GM23338 (cell line): ENCODE data around the gene MYT1. TPM values are rescaled to one million over a fixed set of nuclear protein-coding genes. Genes with fewer than 3 reads are reported as not detected.

Experiments used
- ATAC-seq: fragments of 200-7000 bp; cut with Tn5 transposase; 3 replicates; pipeline ENCODE4 v1.9.1; 2020
- DNase-seq: peaks from one replicate; pipeline ENCODE4 v3.0.0-alpha.2; 2015; ENCODE audit warnings: low spot score
- H2AFZ ChIP-seq: fragments of 200-600 bp; sonication (generic); 2 replicates; pipeline ENCODE4 v1.8.0; 2016; ENCODE audit warnings: antibody characterized with exemption, mild to moderate bottlenecking, moderate library complexity
- H3F3A ChIP-seq: fragments of 200-600 bp; sonication (generic); replicated peaks from 2 replicates; pipeline ENCODE4 v1.8.0; 2017; ENCODE audit warnings: antibody characterized with exemption, mixed run types, low read depth
- H3K27ac ChIP-seq: fragments of 200-600 bp; sonication (generic); 2 replicates; pipeline ENCODE4 v1.6.1; 2016; ENCODE audit warnings: low read depth
- H3K27me3 ChIP-seq: fragments of 200-600 bp; sonication (generic); 2 replicates; pipeline ENCODE4 v1.8.0; 2016; ENCODE audit warnings: mild to moderate bottlenecking, mixed run types, moderate library complexity; ENCODE audit not compliant: insufficient read depth
- H3K36me3 ChIP-seq: fragments of 200-600 bp; sonication (generic); 2 replicates; pipeline ENCODE4 v1.8.0; 2016; ENCODE audit warnings: mild to moderate bottlenecking; ENCODE audit not compliant: insufficient read depth
- H3K4me1 ChIP-seq: fragments of 200-600 bp; sonication (generic); 2 replicates; pipeline ENCODE4 v1.8.0; 2016; ENCODE audit warnings: mild to moderate bottlenecking, moderate library complexity; ENCODE audit not compliant: insufficient read depth
- H3K4me2 ChIP-seq: fragments of 200-600 bp; sonication (generic); 2 replicates; pipeline ENCODE4 v1.7.1; 2017; ENCODE audit warnings: mixed run types
- H3K4me3 ChIP-seq: fragments of 200-600 bp; sonication (generic); 2 replicates; pipeline ENCODE4 v1.6.1; 2016; ENCODE audit warnings: mixed run types
- H3K79me2 ChIP-seq: fragments of 200-600 bp; sonication (generic); replicated peaks from 2 replicates; pipeline ENCODE4 v1.8.0; 2017; ENCODE audit warnings: mild to moderate bottlenecking; ENCODE audit not compliant: insufficient read depth
- H3K9me2 ChIP-seq: fragments of 200-600 bp; sonication (generic); 2 replicates; pipeline ENCODE4 v1.8.0; 2017; ENCODE audit not compliant: insufficient read depth
- H4K20me1 ChIP-seq: fragments of 200-600 bp; sonication (generic); replicated peaks from 2 replicates; pipeline ENCODE4 v1.8.0; 2017; ENCODE audit warnings: mild to moderate bottlenecking; ENCODE audit not compliant: insufficient read depth
- H3K27ac Mint-ChIP-seq: 2 replicates; pipeline ENCODE4 v1.8.0; 2020; ENCODE audit warnings: inconsistent platforms, mild to moderate bottlenecking, moderate library complexity, mixed read lengths
- H3K27me3 Mint-ChIP-seq: 3 replicates; pipeline ENCODE4 v1.8.0; 2022; ENCODE audit warnings: low read depth, mild to moderate bottlenecking, moderate library complexity, mixed read lengths, inconsistent platforms; ENCODE audit not compliant: insufficient read depth, poor library complexity
- H3K36me3 Mint-ChIP-seq: 3 replicates; pipeline ENCODE4 v1.8.0; 2021; ENCODE audit warnings: low read depth, mild to moderate bottlenecking, inconsistent platforms, moderate library complexity, mixed read lengths
- H3K4me1 Mint-ChIP-seq: 3 replicates; pipeline ENCODE4 v1.8.0; 2020; ENCODE audit warnings: mild to moderate bottlenecking, inconsistent platforms, mixed read lengths
- H3K4me3 Mint-ChIP-seq: 3 replicates; pipeline ENCODE4 v1.8.0; 2021; ENCODE audit warnings: moderate library complexity, mild to moderate bottlenecking, inconsistent platforms, mixed read lengths
- H3K9me3 Mint-ChIP-seq: 3 replicates; pipeline ENCODE4 v1.8.0; 2020; ENCODE audit warnings: moderate library complexity, mild to moderate bottlenecking, inconsistent platforms, mixed read lengths
- EZH2 ChIP-seq: fragments of 200-600 bp; sonication (generic); IDR thresholded peaks from one replicate; pipeline ENCODE4 v1.8.0; 2017; ENCODE audit warnings: antibody characterized with exemption, mild to moderate bottlenecking, low read depth; ENCODE audit not compliant: unreplicated experiment
- EZH2phosphoT487 ChIP-seq: fragments of 200-600 bp; sonication (generic); IDR thresholded peaks from one replicate; pipeline ENCODE4 v1.8.1; 2018; ENCODE audit warnings: antibody characterized with exemption; ENCODE audit not compliant: unreplicated experiment
- NANOG ChIP-seq: IDR thresholded peaks from 2 replicates; pipeline ENCODE4 v1.6.1; 2016; ENCODE audit warnings: antibody characterized with exemption, borderline replicate concordance
- POLR2AphosphoS5 ChIP-seq: IDR thresholded peaks from 2 replicates; pipeline ENCODE4 v1.6.1; 2016; ENCODE audit warnings: antibody characterized with exemption, low read depth
- STAT1 ChIP-seq: IDR thresholded peaks from one replicate; pipeline ENCODE4 v1.6.1; 2016; ENCODE audit warnings: antibody characterized with exemption; ENCODE audit not compliant: unreplicated experiment
- ZNF331 ChIP-seq: fragments of 250-450 bp; sonication (Bioruptor Pico); IDR thresholded peaks from 2 replicates; pipeline ENCODE4 v1.5.0; 2020; ENCODE audit warnings: low read depth, mild to moderate bottlenecking, moderate library complexity
- polyA plus RNA-seq: library from polyadenylated mRNA; unstranded; fragments of >200 nt; fragmentation: Nextera tagmentation; extraction: Ambion mirVana; gene quantifications from 2 replicates; pipeline ENCODE4 v1.2.1, GENCODE V29; 2016
- total RNA-seq: library from RNA; depleted of rRNA; stranded (reverse); fragments of >200 nt; shearing (Covaris generic); gene quantifications from 2 replicates; pipeline ENCODE4 v1.2.3, GENCODE V29; 2014

The MYT1 gene
- total and polyA plus RNA-seq, 2 experiments from 2014 or later: 0.83 to 1.6 TPM

DNA sequence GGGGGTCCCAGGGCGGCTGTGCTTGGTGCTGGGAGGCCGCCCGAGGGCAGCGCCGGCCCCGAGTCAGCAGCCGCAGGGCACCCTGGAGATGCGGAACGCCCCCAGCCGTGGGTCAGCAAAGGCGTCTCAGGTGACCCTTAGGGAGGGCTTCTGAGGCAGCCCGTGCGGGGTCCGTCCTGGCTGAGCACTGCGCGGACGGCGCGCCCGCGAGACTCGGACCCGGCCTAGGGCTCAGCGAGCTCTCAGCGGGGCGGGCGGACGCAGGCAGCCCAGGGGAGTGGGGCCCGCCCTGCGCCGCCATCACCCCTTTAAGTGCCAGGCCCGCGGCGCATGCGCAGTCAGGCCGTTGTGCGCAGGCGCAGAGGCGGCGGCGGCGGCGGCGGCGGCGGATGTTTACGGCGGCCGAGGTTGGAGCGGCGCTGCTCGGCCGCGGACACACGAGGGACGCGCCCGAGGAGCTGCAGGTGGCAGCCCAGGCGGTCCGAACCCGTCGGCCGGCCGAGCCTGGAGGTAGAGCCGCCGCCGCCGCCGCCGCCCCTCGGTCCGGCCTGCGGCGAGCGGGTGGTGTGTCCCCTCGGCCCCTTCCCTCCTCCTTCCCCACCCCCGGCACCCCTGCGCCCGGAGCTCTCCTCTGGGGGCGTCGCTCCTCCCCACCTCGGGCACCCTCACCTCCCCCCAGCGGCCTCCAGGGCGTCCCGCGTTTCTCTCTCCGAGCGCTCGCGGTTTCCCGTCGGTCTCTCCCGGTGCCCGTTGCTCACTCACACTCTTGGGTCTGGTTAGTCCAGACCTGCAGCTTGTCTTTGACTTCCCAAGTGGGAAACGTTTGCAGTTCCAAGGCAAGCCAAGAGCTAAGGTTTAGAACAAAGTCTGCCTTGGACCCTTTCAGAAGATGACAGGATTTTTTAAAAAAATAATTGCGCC lies 91.4 kb downstream of the MYT1 start, which contains the start of gene PCMTD2:
Gene PCMTD2 (plus strand): TSS at position 388 of the 921 bp plus-strand sequence. CDS start 4,218 bp downstream, outside the sequence.
- Mint-ChIP-seq H3K36me3 (peaks cover 7% of the 10 kb centered on the region; the same call in 2 of the 3 replicates), H3K4me1 (peaks cover 29% of the 10 kb centered on the region)

DNA sequence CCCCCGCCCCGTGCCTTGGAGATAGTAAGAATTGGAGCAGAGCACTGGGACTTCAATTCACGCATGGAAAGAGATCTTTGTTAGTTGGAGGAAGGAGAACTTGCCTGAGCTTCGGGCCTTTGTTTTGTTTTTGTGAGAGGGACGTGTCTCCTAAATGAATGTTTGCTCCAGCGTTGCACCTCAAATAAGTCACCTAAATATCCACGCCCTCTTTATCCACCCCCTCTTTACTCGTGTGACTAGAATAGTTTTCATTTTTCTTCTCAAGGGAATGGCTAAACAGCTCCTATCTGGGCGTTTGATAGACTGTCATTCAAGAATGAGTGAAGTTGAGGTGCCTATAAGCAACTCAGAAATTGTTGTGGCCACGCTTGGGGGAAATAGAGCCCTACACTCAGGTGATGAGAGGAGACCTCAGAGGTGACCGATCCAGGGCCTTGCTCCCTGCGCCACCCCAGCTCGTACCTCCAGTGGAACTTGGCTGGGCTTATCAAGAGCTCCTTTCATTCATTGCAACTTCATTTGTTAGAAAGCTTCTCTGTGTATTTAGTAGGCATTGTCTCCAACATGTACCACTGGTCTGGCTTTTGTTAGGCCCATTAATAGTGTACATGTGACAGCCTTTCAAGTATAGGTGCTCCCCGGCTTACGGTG lies 92.2 kb downstream of the MYT1 start:
- Histone ChIP-seq H3K79me2 (peaks cover 54% of the 10 kb centered on the region), H3F3A (0 out of 2 replicates have a peak, but pooled peaks cover 3% of the 10 kb centered on the region), H3K36me3 (no peaks in the 10 kb centered on the region), H3K9me2 (no peaks in the 10 kb centered on the region), H3K4me2 (peak overlapping the region; percentile 100), H3K27me3 (no peaks in the 10 kb centered on the region), H3K27ac (no peak overlapping the region), H3K4me1 (peaks cover 32% of the 10 kb centered on the region), H3K4me3 (peak overlapping the region; percentile 99), H4K20me1 (peaks cover 12% of the 10 kb centered on the region), H2AFZ (no peak overlapping the region)
- DNase-seq (no peak), ATAC-seq (no peak)
- Mint-ChIP-seq H3K27me3 (peaks cover 18% of the 10 kb centered on the region), H3K4me1 (peaks cover 29% of the 10 kb centered on the region), H3K27ac (peak overlapping the region; percentile 68), H3K9me3 (no peaks in the 10 kb centered on the region; the same call in 2 of the 3 replicates), H3K4me3 (peak overlapping the region; percentile 87), H3K36me3 (peaks cover 7% of the 10 kb centered on the region; the same call in 2 of the 3 replicates)
- TF ChIP-seq EZH2phosphoT487 (no peak), NANOG (no peak)

More for the DNA sequence above, 91.4 kb downstream of the MYT1 start, which contains the start of gene PCMTD2:
- Histone ChIP-seq H3K9me2 (no peaks in the 10 kb centered on the region), H3K36me3 (no peaks in the 10 kb centered on the region), H3K4me2 (peak within 1 kb of the TSS; percentile 100), H3K27me3 (no peaks in the 10 kb centered on the region), H3K79me2 (peaks cover 48% of the 10 kb centered on the region), H2AFZ (peak within 1 kb of the TSS; percentile 94), H3K4me1 (peaks cover 32% of the 10 kb centered on the region), H4K20me1 (peaks cover 12% of the 10 kb centered on the region), H3K27ac (no peak within 1 kb of the TSS), H3K4me3 (peak within 1 kb of the TSS; percentile 99), H3F3A (0 out of 2 replicates have a peak, but pooled peaks cover 3% of the 10 kb centered on the region)
- no peaks in the 10 kb centered on the region; the same call in 2 of the 3 replicates for H3K9me3 Mint-ChIP-seq
- H3K4me3 Mint-ChIP-seq: peak within 1 kb of the TSS; percentile 87
- TF ChIP-seq NANOG (no peak), POLR2AphosphoS5 (peak; percentile 63)
- DNase-seq: peak; percentile 92
- peak; percentile 94 for ATAC-seq
- H3K27ac Mint-ChIP-seq: peak within 1 kb of the TSS; percentile 68
- H3K27me3 Mint-ChIP-seq: peaks cover 18% of the 10 kb centered on the region

DNA sequence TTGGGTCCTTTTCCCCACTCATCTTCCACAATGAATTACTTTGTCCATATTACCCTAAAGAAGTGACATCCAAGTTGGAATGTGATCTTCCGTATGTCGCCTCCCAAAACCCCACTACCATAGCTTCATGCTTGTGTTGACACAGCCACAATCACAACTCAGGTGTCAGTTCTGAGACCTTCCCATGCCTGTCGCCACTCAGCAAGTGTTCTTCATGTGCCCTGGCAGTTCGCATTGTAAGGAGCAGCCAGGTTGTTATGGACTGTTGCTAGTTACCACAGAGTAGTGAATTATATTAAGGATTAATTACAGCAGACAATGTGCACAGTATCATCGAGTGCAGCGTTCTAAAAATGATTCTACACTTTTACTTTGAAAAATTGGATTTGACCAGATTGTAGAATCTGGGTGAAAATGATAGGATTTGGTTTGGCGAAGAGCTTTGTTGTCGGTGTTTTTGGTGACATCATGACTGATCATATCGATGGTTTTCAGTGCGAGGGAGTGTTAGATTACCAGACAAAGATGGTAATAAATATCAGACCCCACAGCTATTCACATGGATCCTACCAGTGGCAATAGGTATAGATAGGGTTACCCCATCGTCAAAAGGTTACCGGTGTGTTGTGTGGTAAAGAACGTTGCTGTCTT lies 93.0 kb downstream of the MYT1 start:
- DNase-seq: no peak
- H3K9me2 ChIP-seq: no peaks in the 10 kb centered on the region
- no peaks in the 10 kb centered on the region for H3K27me3 ChIP-seq
- TF ChIP-seq EZH2phosphoT487 (no peak), EZH2 (no peak), STAT1 (no peak), ZNF331 (CRISPR knock-in tag) (no peak)
- H3K27ac ChIP-seq: no peak overlapping the region
- peak overlapping the region; percentile 39; the same call in 1 of the 2 replicates for H3K27ac Mint-ChIP-seq
- H2AFZ ChIP-seq: no peak overlapping the region
- peaks cover 12% of the 10 kb centered on the region for H4K20me1 ChIP-seq
- peaks cover 32% of the 10 kb centered on the region for H3K4me1 ChIP-seq
- H3K9me3 Mint-ChIP-seq: no peaks in the 10 kb centered on the region; the same call in 2 of the 3 replicates
- H3K36me3 ChIP-seq: no peaks in the 10 kb centered on the region
- peaks cover 7% of the 10 kb centered on the region; the same call in 2 of the 3 replicates for H3K36me3 Mint-ChIP-seq
- H3K4me3 Mint-ChIP-seq: peak overlapping the region; percentile 87
- no peak for ATAC-seq
- peaks cover 29% of the 10 kb centered on the region for H3K4me1 Mint-ChIP-seq
- peaks cover 18% of the 10 kb centered on the region for H3K27me3 Mint-ChIP-seq
- H3K4me3 ChIP-seq: peak overlapping the region; percentile 99; the same call in 1 of the 2 replicates
- peaks cover 61% of the 10 kb centered on the region for H3K79me2 ChIP-seq
- peak overlapping the region; percentile 100 for H3K4me2 ChIP-seq
- 0 out of 2 replicates have a peak, but pooled peaks cover 3% of the 10 kb centered on the region for H3F3A ChIP-seq
